Measurements from ENCODE around the gene KRT84.

DNA sequence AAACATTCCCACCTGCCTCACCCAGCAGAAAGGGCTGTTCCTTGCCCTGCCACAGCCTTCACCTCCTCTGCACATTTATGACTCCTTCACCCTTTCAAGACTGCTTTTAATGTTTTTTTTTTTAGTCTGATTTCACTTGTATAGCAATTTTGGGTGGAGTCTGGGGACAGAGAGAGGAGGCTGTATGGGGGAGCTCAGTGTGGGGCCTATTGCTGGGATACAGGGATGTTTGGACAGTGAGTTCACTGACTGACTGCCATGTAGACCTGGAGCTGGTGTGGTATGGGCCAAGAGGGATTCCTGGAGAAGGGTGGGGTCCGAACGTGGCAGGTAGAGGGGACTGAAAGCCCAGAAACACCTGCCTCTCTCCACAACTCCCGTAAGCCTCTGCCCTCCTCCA, 16.2 kb downstream of the KRT84 start:
- TF ChIP-seq, protein P1, sequence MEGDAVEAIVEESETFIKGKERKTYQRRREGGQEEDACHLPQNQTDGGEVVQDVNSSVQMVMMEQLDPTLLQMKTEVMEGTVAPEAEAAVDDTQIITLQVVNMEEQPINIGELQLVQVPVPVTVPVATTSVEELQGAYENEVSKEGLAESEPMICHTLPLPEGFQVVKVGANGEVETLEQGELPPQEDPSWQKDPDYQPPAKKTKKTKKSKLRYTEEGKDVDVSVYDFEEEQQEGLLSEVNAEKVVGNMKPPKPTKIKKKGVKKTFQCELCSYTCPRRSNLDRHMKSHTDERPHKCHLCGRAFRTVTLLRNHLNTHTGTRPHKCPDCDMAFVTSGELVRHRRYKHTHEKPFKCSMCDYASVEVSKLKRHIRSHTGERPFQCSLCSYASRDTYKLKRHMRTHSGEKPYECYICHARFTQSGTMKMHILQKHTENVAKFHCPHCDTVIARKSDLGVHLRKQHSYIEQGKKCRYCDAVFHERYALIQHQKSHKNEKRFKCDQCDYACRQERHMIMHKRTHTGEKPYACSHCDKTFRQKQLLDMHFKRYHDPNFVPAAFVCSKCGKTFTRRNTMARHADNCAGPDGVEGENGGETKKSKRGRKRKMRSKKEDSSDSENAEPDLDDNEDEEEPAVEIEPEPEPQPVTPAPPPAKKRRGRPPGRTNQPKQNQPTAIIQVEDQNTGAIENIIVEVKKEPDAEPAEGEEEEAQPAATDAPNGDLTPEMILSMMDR (conservative IDR thresholded peaks at IDR 0.05; ENCODE audit: low read depth, low read length): no peak
- no peak for TF ChIP-seq EZH2 (IDR thresholded peaks at IDR 0.05; ENCODE audit: low read length, unreplicated experiment)
- TF ChIP-seq EZH2phosphoT487 (IDR thresholded peaks at IDR 0.05; ENCODE audit: borderline replicate concordance, low read length): no peak

All from PC-3 (cell line).